Caco-2 (cell line): ENCODE data around the gene FHOD3. TPM values are rescaled to one million over a fixed set of nuclear protein-coding genes. Genes with fewer than 3 reads are reported as not detected.

Source experiments
- BruUV-seq: library from RNA; stranded (reverse); fragments of 400-500 nt; replicated peaks from 2 replicates; lab custom pipeline; 2021; lab: Mats Ljungman, UMichigan
- CTCF ChIA-PET: fragments of 300-600 bp; sonication (Branson Sonifier 250); formaldehyde crosslinking; loops from one replicate; lab custom pipeline; 2022; ENCODE audit warnings: antibody characterized with exemption; lab: Charles Lee
- POLR2A ChIA-PET: fragments of 300-600 bp; sonication (Branson Sonifier 250); formaldehyde crosslinking; loops from one replicate; lab custom pipeline; 2022; ENCODE audit warnings: antibody characterized with exemption; lab: Charles Lee
- DNase-seq, 2 experiments: peaks; one replicate each; pipeline versions ENCODE4 v3.0.0 to v3.0.0-alpha.2; 2020 to 2022
- H3K27me3 ChIP-seq: replicated peaks from 2 replicates; pipeline ENCODE4 v1.6.0; 2011; ENCODE audit warnings: low read length; ENCODE audit not compliant: control insufficient read depth, insufficient read depth
- H3K36me3 ChIP-seq: 2 replicates; pipeline ENCODE4 v1.5.1; 2011; ENCODE audit warnings: low read length; ENCODE audit not compliant: control insufficient read depth, insufficient read depth
- H3K4me1 ChIP-seq: fragments of 250-450 bp; sonication (Bioruptor Pico); 2 replicates; pipeline ENCODE4 v1.5.1; 2020; ENCODE audit warnings: mild to moderate bottlenecking
- H3K4me3 ChIP-seq: 2 replicates; pipeline ENCODE4 v1.5.1; 2011; ENCODE audit warnings: low read depth, mild to moderate bottlenecking, control low read depth, low read length
- H3K9me3 ChIP-seq: fragments of 250-450 bp; sonication (Bioruptor Pico); 2 replicates; pipeline ENCODE4 v1.5.1; 2020; ENCODE audit warnings: mild to moderate bottlenecking, moderate library complexity
- H3K27ac Mint-ChIP-seq: one replicate; pipeline ENCODE4 v1.8.0; 2022; ENCODE audit warnings: mixed read lengths; ENCODE audit not compliant: unreplicated experiment
- H3K27me3 Mint-ChIP-seq: one replicate; pipeline ENCODE4 v1.8.0; 2022; ENCODE audit warnings: mixed read lengths; ENCODE audit not compliant: insufficient read depth, unreplicated experiment
- H3K36me3 Mint-ChIP-seq: one replicate; pipeline ENCODE4 v1.8.0; 2022; ENCODE audit warnings: mild to moderate bottlenecking, mixed read lengths; ENCODE audit not compliant: insufficient read depth, unreplicated experiment
- H3K4me1 Mint-ChIP-seq: one replicate; pipeline ENCODE4 v1.8.0; 2022; ENCODE audit warnings: low read depth, mixed read lengths; ENCODE audit not compliant: unreplicated experiment
- H3K4me3 Mint-ChIP-seq: one replicate; pipeline ENCODE4 v1.8.0; 2022; ENCODE audit warnings: mild to moderate bottlenecking, moderate library complexity, mixed read lengths; ENCODE audit not compliant: unreplicated experiment
- H3K9me3 Mint-ChIP-seq: one replicate; pipeline ENCODE4 v1.8.0; 2022; ENCODE audit warnings: mixed read lengths; ENCODE audit not compliant: unreplicated experiment
- CTCF ChIP-seq, 2 experiments: fragments of 200-600 bp in 1 of 2; IDR thresholded peaks; 1 replicate in 1 of 2; 2 replicates in 1 of 2; pipeline versions ENCODE4 v1.5.1 to v1.8.0; 2011 to 2022; ENCODE audit warnings: antibody characterized with exemption in 1 of 2, control low read depth in 1 of 2, inconsistent platforms in 1 of 2, low read depth in 1 of 2, low read length in 1 of 2, mild to moderate bottlenecking in 1 of 2, moderate library complexity in 1 of 2; ENCODE audit not compliant: insufficient read depth in 1 of 2, severe bottlenecking in 1 of 2, unreplicated experiment in 1 of 2
- intact Hi-C: fragments of 100-400 bp; cut with micrococcal nuclease; formaldehyde crosslinking; loops from one replicate; pipeline ENCODE4 v1.10.0; 2022; ENCODE audit not compliant: unreplicated experiment
- total RNA-seq: library from RNA; stranded (reverse); gene quantifications from 2 replicates; pipeline ENCODE4 v1.2.3, GENCODE V29; 2022

The FHOD3 gene
- total RNA-seq, 1 experiment from 2014 or later, result not detected

DNA sequence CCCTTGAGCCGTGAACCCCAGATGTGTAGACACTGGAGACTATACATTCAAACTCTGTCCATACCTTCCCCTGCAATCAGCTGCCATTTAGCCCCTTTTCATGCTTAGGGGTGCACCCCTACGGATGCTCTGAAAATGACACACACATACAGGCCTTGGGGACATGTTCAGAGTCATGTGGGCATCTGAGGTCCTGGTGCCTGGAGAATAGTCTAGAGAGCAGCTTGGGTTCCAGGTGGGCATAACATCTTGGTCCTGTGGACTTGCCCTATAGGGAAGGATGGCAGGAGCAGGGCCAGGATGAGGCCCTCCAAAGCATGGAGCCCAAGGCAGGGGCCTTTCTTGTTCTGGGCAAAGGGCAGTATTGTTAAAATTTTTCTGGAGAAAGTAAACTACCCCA is 9.9 kb upstream of the FHOD3 start:
- intact Hi-C loops, result loop anchor here (10.0 kb wide), 1 partner anchor 163 kb away; the partner anchor contains the start of genes ELP2 and SLC39A6
- CTCF ChIA-PET, result no interaction called here
- Mint-ChIP-seq H3K27ac (no peak overlapping the region), H3K9me3 (peaks cover 7% of the 10 kb centered on the region), H3K27me3 (no peaks in the 10 kb centered on the region), H3K4me1 (no peaks in the 10 kb centered on the region), H3K4me3 (no peak overlapping the region), H3K36me3 (no peaks in the 10 kb centered on the region)
- Histone ChIP-seq H3K9me3 (no peaks in the 10 kb centered on the region), H3K27me3 (no peaks in the 10 kb centered on the region), H3K36me3 (no peaks in the 10 kb centered on the region), H3K4me1 (no peaks in the 10 kb centered on the region), H3K4me3 (no peak overlapping the region)
- TF ChIP-seq CTCF (IDR thresholded peaks at IDR 0.05; ENCODE audit: insufficient read depth in 1 of 2, low read depth in 1 of 2, low read length in 1 of 2, severe bottlenecking in 1 of 2, unreplicated experiment in 1 of 2), result no peak
- BruUV-seq, result no TSS peak
- POLR2A ChIA-PET, result no interaction called here
- no peak for DNase-seq

- no peak for DNase-seq
- Histone ChIP-seq H3K4me3 (no peak overlapping the region), H3K9me3 (no peaks in the 10 kb centered on the region), H3K27me3 (no peaks in the 10 kb centered on the region), H3K36me3 (no peaks in the 10 kb centered on the region), H3K4me1 (no peaks in the 10 kb centered on the region)
- intact Hi-C loops, result loop anchor here (10.0 kb wide), 1 partner anchor 164 kb away; the partner anchor contains the start of genes ELP2 and SLC39A6
- BruUV-seq, result no TSS peak
- ChIA-PET CTCF (no interaction called here), POLR2A (no interaction called here)
- H3K27me3 Mint-ChIP-seq, result no peaks in the 10 kb centered on the region
- no peaks in the 10 kb centered on the region for H3K36me3 Mint-ChIP-seq
- no peaks in the 10 kb centered on the region for H3K4me1 Mint-ChIP-seq
- peaks cover 7% of the 10 kb centered on the region for H3K9me3 Mint-ChIP-seq
- no peak overlapping the region for H3K27ac Mint-ChIP-seq
- TF ChIP-seq CTCF (IDR thresholded peaks at IDR 0.05; ENCODE audit: insufficient read depth in 1 of 2, low read depth in 1 of 2, low read length in 1 of 2, severe bottlenecking in 1 of 2, unreplicated experiment in 1 of 2), result no peak
- no peak overlapping the region for H3K4me3 Mint-ChIP-seq
Measured at GRCh38 chr18:36288689-36289088, 8.8 kb upstream of the FHOD3 start.

DNA sequence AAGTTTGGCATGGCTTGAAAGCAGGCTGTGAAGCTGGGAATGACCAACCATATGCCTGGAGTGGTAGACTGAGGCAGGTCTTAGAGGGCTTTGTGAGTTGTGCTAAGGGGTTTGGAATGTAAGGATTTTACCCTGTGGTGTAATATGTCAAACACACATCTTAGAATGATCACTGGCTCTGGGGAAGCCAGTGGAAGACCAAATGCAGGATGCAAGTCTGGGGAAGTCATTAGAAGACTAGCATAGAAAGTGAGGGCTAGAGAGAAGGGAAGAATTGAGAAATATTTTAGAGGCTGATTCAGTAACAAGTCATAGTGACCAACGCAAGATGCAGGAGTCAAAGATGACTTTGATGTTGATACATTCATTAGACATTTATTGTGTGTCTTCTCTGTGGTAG is 3.5 kb upstream of the FHOD3 start:
- ChIA-PET CTCF (interaction anchor here (0.6 kb wide), 1 partner anchor 19 kb away, joined by 6 read pairs; no protein-coding TSS in a partner anchor), POLR2A (no interaction called here)
- H3K27me3 ChIP-seq, result no peaks in the 10 kb centered on the region
- TF ChIP-seq CTCF (IDR thresholded peaks at IDR 0.05; ENCODE audit: insufficient read depth in 1 of 2, low read depth in 1 of 2, low read length in 1 of 2, severe bottlenecking in 1 of 2, unreplicated experiment in 1 of 2), result no peak
- H3K4me1 ChIP-seq, result no peaks in the 10 kb centered on the region
- Mint-ChIP-seq H3K4me3 (no peak overlapping the region), H3K9me3 (no peaks in the 10 kb centered on the region), H3K27me3 (peaks cover 4% of the 10 kb centered on the region), H3K4me1 (no peaks in the 10 kb centered on the region), H3K36me3 (no peaks in the 10 kb centered on the region), H3K27ac (no peak overlapping the region)
- BruUV-seq, result no TSS peak
- no peak for DNase-seq
- intact Hi-C loops, result no loop called here
- H3K36me3 ChIP-seq, result no peaks in the 10 kb centered on the region
- no peak overlapping the region for H3K4me3 ChIP-seq
- H3K9me3 ChIP-seq, result no peaks in the 10 kb centered on the region
